ENCODE measurements around the gene ANKRD29. TPM values are rescaled to one million over a fixed set of nuclear protein-coding genes. Genes with fewer than 3 reads are reported as not detected.

ANKRD29 gene
- polyA plus RNA-seq, 1 of the 3 experiments (the other 2 are of a cell fraction), result 8.2 TPM

- peaks cover 24% of the 10 kb centered on the region for H3F3A ChIP-seq (replicated peaks; ENCODE audit: insufficient read depth)
These were observed 69.8 kb downstream of the ANKRD29 start for GRCh38 chr18:23592911-23593310.

GRCh38 chr18:23591011-23591410, 71.7 kb downstream of the ANKRD29 start:
- ChIA-PET CTCF (interaction anchor here (1.3 to 1.9 kb wide), 2 partner anchors 92 to 111 kb away, joined by 3 to 9 read pairs; no protein-coding TSS in a partner anchor), POLR2A (no interaction called here)
- no peaks in the 10 kb centered on the region for H3K27me3 ChIP-seq (ENCODE audit: insufficient read depth)
- peaks cover under 1% of the 10 kb centered on the region; the same call in 1 of the 2 replicates for H3K79me2 ChIP-seq (ENCODE audit: insufficient read depth)
- no peak overlapping the region for H3K4me2 ChIP-seq
- H3K9ac ChIP-seq, result no peak overlapping the region
- no peaks in the 10 kb centered on the region for H3K36me3 ChIP-seq (replicated peaks in 1 of 2; ENCODE audit: control insufficient read depth in 1 of 2, insufficient read depth in 2 of 2, low read length in 1 of 2)
- TF ChIP-seq ZBTB33 (IDR thresholded peaks at IDR 0.05; ENCODE audit: borderline replicate concordance, low read depth) (no peak), RXRA (IDR thresholded peaks at IDR 0.05; ENCODE audit: borderline replicate concordance, low read depth) (no peak), EP300 (IDR thresholded peaks at IDR 0.05; ENCODE audit: borderline replicate concordance in 1 of 2, low read depth in 1 of 2, low read length in 1 of 2) (no peak), NFIC (IDR thresholded peaks at IDR 0.05; ENCODE audit: borderline replicate concordance) (no peak), RAD21 (IDR thresholded peaks at IDR 0.05; ENCODE audit: low read length) (no peak), RFX5 (IDR thresholded peaks at IDR 0.05; ENCODE audit: low read length) (no peak), PBX3 (IDR thresholded peaks at IDR 0.05) (no peak)
- no peaks in the 10 kb centered on the region for H3K9me2 ChIP-seq
- H3K9me3 ChIP-seq, result no peaks in the 10 kb centered on the region
- no peak for DNase-seq
- H4K20me1 ChIP-seq (ENCODE audit: insufficient read depth), result no peaks in the 10 kb centered on the region
- peaks cover 27% of the 10 kb centered on the region for H3F3A ChIP-seq (replicated peaks; ENCODE audit: insufficient read depth)
- no peak overlapping the region for H3K4me3 ChIP-seq (ENCODE audit: low read depth in 2 of 2, low read length in 1 of 2)
- no peak overlapping the region for H2AFZ ChIP-seq (ENCODE audit: low read depth)
- H3K4me1 ChIP-seq (ENCODE audit: control insufficient read depth in 1 of 2, insufficient read depth in 2 of 2, low read depth in 1 of 2, low read length in 1 of 2), result peaks cover 0 to 3% of the 10 kb centered on the region in 2 experiments; a peak in 2 of 4 replicates
- H3K27ac ChIP-seq (ENCODE audit: low read depth in 2 of 2, low read length in 1 of 2), result no peak overlapping the region
- 71% methylated on average over 1 of the region's 1 CpG for WGBS (ENCODE audit: low lambda C conversion rate)

More at GRCh38 chr18:23592911-23593310, 69.8 kb downstream of the ANKRD29 start:
- Histone ChIP-seq H3K9ac (no peak overlapping the region), H3K4me3 (ENCODE audit: low read depth in 2 of 2, low read length in 1 of 2) (no peak overlapping the region), H4K20me1 (ENCODE audit: insufficient read depth) (no peaks in the 10 kb centered on the region), H3K4me1 (ENCODE audit: control insufficient read depth in 1 of 2, insufficient read depth in 2 of 2, low read depth in 1 of 2, low read length in 1 of 2) (no peaks in the 10 kb centered on the region; a peak in 1 of 4 replicates), H3K79me2 (ENCODE audit: insufficient read depth) (no peaks in the 10 kb centered on the region), H3K27ac (ENCODE audit: low read depth in 2 of 2, low read length in 1 of 2) (no peak overlapping the region), H3K9me2 (no peaks in the 10 kb centered on the region), H2AFZ (ENCODE audit: low read depth) (no peak overlapping the region; the same call in 1 of the 2 replicates), H3K9me3 (no peaks in the 10 kb centered on the region), H3K27me3 (ENCODE audit: insufficient read depth) (no peaks in the 10 kb centered on the region), H3K4me2 (no peak overlapping the region), H3K36me3 (replicated peaks in 1 of 2; ENCODE audit: control insufficient read depth in 1 of 2, insufficient read depth in 2 of 2, low read length in 1 of 2) (no peaks in the 10 kb centered on the region)
- 100% methylated on average over 2 of the region's 2 CpGs for WGBS (ENCODE audit: low lambda C conversion rate)
- no peak for DNase-seq
- ChIA-PET CTCF (no interaction called here), POLR2A (no interaction called here)
- no peak for TF ChIP-seq GATA2 (CRISPR knock-in tag; IDR thresholded peaks at IDR 0.05)
- no peak for TF ChIP-seq NRF1 (IDR thresholded peaks at IDR 0.05; ENCODE audit: low read depth, low read length)
- TF ChIP-seq RXRA (IDR thresholded peaks at IDR 0.05; ENCODE audit: borderline replicate concordance, low read depth), result no peak
- TF ChIP-seq FOXJ3 (CRISPR knock-in tag; IDR thresholded peaks at IDR 0.05), result no peak
- no peak for TF ChIP-seq EZH2phosphoT487 (IDR thresholded peaks at IDR 0.05; ENCODE audit: borderline replicate concordance, low read depth)
- TF ChIP-seq TCF12 (IDR thresholded peaks at IDR 0.05), result no peak
- no peak for TF ChIP-seq ELF1 (IDR thresholded peaks at IDR 0.05)
- no peak for TF ChIP-seq JUND (IDR thresholded peaks at IDR 0.05)
- TF ChIP-seq MXI1 (IDR thresholded peaks at IDR 0.05; ENCODE audit: low read depth, low read length), result no peak
- no peak for TF ChIP-seq CHD2 (IDR thresholded peaks at IDR 0.05; ENCODE audit: low read length, partially characterized antibody)
- TF ChIP-seq SMC3 (IDR thresholded peaks at IDR 0.05; ENCODE audit: low read depth, low read length), result no peak
- TF ChIP-seq ZBTB33 (IDR thresholded peaks at IDR 0.05; ENCODE audit: borderline replicate concordance, low read depth), result no peak
- no peak for TF ChIP-seq IRF3 (IDR thresholded peaks at IDR 0.05; ENCODE audit: low read depth, low read length)
- no peak for TF ChIP-seq FOSL2 (IDR thresholded peaks at IDR 0.05; ENCODE audit: borderline replicate concordance, low read depth)

Measured in SK-N-SH (cell line).